OCI-LY3 (cell line): Measurements from ENCODE around the gene NCDN.

Source experiments
- H2AFZ ChIP-seq: fragments of 200-600, 300-600 bp; shearing (Covaris generic); 2 replicates; pipeline ENCODE4 v1.6.0; 2014; ENCODE audit warnings: antibody characterized with exemption, low read depth, low read length
- H3K27ac ChIP-seq: fragments of 200-600, 300-600 bp; sonication (generic); 2 replicates; pipeline ENCODE4 v1.5.1; 2014; ENCODE audit warnings: mild to moderate bottlenecking, low read length, moderate library complexity, mixed read lengths
- H3K27me3 ChIP-seq: fragments of 200-600, 300-600 bp; sonication (generic); 2 replicates; pipeline ENCODE4 v1.6.1; 2014; ENCODE audit warnings: low read depth, low read length, mixed read lengths
- H3K36me3 ChIP-seq: fragments of 200-600, 300-600 bp; sonication (generic); replicated peaks from 2 replicates; pipeline ENCODE3; 2014; ENCODE audit warnings: low read depth, low read length, mixed read lengths
- H3K4me1 ChIP-seq: fragments of 300-600, 200-600 bp; sonication (generic); 2 replicates; pipeline ENCODE4 v1.6.1; 2014; ENCODE audit warnings: low read length, mixed read lengths
- H3K4me2 ChIP-seq: fragments of 200-600, 300-600 bp; sonication (generic); 2 replicates; pipeline ENCODE4 v1.6.1; 2014; ENCODE audit warnings: low read length, mixed read lengths
- H3K4me3 ChIP-seq: fragments of 300-600, 200-600 bp; sonication (generic); 2 replicates; pipeline ENCODE4 v1.5.1; 2014; ENCODE audit warnings: antibody characterized with exemption, mild to moderate bottlenecking, low read length, moderate library complexity
- H3K79me2 ChIP-seq: fragments of 300-600, 200-600 bp; shearing (Covaris generic); 2 replicates; pipeline ENCODE4 v1.6.1; 2014; ENCODE audit warnings: mild to moderate bottlenecking, low read length, mixed read lengths
- H3K9ac ChIP-seq: fragments of 300-600, 200-600 bp; shearing (Covaris generic); 2 replicates; pipeline ENCODE4 v1.6.0; 2014; ENCODE audit warnings: mild to moderate bottlenecking, low read length, moderate library complexity
- H3K9me3 ChIP-seq: fragments of 200-600, 300-600 bp; shearing (Covaris generic); 2 replicates; pipeline ENCODE4 v1.6.1; 2014; ENCODE audit warnings: low read length, mixed read lengths; ENCODE audit not compliant: insufficient read depth
- H4K20me1 ChIP-seq: fragments of 200-600, 300-600 bp; sonication (generic); 2 replicates; pipeline ENCODE4 v1.6.1; 2016; ENCODE audit warnings: low read length, mixed read lengths; ENCODE audit not compliant: insufficient read depth
- EZH2phosphoT487 ChIP-seq: fragments of 200-600 bp; shearing (Covaris generic); IDR thresholded peaks from 2 replicates; pipeline ENCODE4 v1.6.1; 2018; ENCODE audit warnings: antibody characterized with exemption, mixed run types, low read depth
- TF ChIP-seq, protein P1 (sequence below): fragments of 200-600, 300-600 bp; sonication (generic); IDR thresholded peaks from 2 replicates; pipeline ENCODE4 v1.5.1; 2014; ENCODE audit warnings: antibody characterized with exemption, low read length, low read depth

NCDN gene

DNA sequence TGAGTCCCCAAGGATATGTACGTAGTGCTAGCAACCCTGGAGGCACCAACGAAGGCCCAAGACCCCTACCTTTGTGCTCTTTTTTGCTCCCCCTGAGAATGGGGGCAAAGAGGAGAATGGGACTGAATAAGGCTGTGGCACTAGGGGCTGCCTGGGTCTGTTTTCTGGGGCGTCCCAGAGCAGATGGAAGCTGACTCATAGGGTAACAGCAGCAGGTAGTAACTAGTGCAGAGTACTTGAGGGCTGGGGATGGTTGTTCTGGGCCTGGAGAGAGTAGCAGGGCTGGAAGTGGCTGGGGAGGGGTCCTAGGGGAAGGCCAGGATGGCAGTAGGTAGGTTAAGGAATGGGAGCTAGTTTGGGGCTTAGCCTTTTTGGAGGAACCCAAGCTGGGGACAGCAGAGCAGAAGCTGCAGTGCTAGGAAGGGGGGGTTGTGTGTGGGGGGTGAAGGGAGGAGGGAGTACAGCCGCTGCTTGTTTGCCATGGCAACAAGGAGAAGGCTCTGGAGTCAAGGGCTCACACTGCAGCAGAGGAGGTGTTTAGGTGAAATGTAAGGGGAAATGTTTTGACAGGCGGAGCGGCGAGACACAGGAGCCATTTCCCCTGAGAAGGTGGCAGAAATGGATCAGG lies 1.8 kb downstream of the NCDN start:
- Histone ChIP-seq H3K4me1 (peaks cover 16% of the 10 kb centered on the region), H3K9me3 (no peaks in the 10 kb centered on the region), H3K27me3 (no peaks in the 10 kb centered on the region), H4K20me1 (no peaks in the 10 kb centered on the region), H3K79me2 (peaks cover 30% of the 10 kb centered on the region), H3K9ac (no peak overlapping the region), H3K4me3 (no peak overlapping the region), H2AFZ (no peak overlapping the region), H3K4me2 (no peak overlapping the region), H3K36me3 (no peaks in the 10 kb centered on the region), H3K27ac (no peak overlapping the region)
- TF ChIP-seq, protein P1, sequence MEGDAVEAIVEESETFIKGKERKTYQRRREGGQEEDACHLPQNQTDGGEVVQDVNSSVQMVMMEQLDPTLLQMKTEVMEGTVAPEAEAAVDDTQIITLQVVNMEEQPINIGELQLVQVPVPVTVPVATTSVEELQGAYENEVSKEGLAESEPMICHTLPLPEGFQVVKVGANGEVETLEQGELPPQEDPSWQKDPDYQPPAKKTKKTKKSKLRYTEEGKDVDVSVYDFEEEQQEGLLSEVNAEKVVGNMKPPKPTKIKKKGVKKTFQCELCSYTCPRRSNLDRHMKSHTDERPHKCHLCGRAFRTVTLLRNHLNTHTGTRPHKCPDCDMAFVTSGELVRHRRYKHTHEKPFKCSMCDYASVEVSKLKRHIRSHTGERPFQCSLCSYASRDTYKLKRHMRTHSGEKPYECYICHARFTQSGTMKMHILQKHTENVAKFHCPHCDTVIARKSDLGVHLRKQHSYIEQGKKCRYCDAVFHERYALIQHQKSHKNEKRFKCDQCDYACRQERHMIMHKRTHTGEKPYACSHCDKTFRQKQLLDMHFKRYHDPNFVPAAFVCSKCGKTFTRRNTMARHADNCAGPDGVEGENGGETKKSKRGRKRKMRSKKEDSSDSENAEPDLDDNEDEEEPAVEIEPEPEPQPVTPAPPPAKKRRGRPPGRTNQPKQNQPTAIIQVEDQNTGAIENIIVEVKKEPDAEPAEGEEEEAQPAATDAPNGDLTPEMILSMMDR = no peak
- TF ChIP-seq EZH2phosphoT487 = no peak

DNA sequence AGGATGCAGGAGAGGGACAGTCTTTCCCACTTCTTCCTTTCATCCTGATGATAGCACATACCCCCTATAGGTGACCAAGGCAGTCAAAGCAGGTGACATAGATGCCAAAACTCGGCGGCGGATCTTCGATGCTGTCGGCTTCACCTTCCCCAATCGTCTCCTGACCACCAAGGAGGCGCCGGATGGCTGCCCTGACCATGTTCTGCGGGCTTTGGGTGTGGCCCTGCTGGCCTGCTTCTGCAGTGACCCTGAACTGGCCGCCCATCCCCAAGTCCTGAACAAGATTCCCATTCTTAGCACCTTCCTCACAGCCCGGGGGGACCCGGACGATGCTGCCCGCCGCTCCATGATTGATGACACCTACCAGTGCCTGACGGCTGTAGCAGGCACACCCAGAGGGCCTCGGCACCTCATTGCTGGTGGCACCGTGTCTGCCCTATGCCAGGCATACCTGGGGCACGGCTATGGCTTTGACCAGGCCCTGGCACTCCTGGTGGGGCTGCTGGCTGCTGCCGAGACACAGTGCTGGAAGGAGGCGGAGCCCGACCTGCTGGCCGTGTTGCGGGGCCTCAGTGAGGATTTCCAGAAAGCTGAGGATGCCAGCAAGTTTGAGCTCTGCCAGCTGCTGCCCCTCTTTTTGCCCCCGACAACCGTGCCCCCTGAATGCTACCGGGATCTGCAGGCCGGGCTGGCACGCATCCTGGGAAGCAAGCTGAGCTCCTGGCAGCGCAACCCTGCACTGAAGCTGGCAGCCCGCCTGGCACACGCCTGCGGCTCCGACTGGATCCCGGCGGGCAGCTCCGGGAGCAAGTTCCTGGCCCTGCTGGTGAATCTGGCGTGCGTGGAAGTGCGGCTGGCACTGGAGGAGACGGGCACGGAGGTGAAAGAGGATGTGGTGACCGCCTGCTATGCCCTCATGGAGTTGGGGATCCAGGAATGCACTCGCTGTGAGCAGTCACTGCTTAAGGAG lies 2.9 kb downstream of the NCDN start:
- Histone ChIP-seq H3K36me3 (no peaks in the 10 kb centered on the region), H3K4me3 (no peak overlapping the region), H3K27me3 (no peaks in the 10 kb centered on the region), H4K20me1 (no peaks in the 10 kb centered on the region), H3K79me2 (peaks cover 25% of the 10 kb centered on the region), H3K4me1 (peaks cover 15% of the 10 kb centered on the region), H3K27ac (no peak overlapping the region), H2AFZ (no peak overlapping the region), H3K9me3 (no peaks in the 10 kb centered on the region), H3K4me2 (no peak overlapping the region), H3K9ac (no peak overlapping the region)
- TF ChIP-seq, protein P1 = no peak
- no peak for TF ChIP-seq EZH2phosphoT487

DNA sequence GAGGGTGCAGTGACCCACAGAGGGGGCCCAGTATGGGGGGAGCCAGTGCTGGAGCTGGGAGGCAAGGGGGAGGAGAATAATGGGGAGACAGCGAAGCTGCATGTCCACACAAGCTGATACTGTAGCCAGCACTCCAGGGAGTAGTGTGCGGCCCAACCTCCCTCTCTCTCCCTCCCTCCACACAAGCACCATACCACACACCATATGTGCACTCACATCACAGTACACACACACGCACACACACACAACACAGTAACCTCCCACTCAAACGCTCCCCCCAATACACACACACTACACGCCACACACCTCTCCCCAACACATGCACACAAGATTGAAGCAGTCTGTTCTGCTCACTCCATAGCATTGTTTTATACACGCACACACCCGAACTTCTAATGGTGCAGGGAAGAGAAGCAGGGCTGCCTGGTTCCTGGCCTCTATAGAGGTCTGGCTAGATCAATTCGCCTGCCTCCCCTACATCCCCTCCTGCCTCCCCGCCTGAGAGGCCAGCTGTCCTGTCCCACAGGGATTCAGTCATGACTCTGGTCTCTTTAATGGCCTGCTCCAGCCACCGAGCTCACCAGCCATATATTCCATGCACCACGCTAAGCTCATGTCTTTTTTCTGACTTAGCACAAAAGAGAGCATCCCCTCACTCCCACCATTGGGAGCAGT lies 3.8 kb downstream of the NCDN start:
- Histone ChIP-seq H3K27ac (no peak overlapping the region), H3K4me2 (no peak overlapping the region)
- no peak for TF ChIP-seq EZH2phosphoT487
- TF ChIP-seq, protein P1 = no peak

More for the DNA sequence above, 3.8 kb downstream of the NCDN start:
- Histone ChIP-seq H3K36me3 (no peaks in the 10 kb centered on the region), H4K20me1 (no peaks in the 10 kb centered on the region), H2AFZ (no peak overlapping the region), H3K27me3 (no peaks in the 10 kb centered on the region), H3K4me1 (peaks cover 6% of the 10 kb centered on the region), H3K79me2 (peaks cover 16% of the 10 kb centered on the region), H3K9me3 (no peaks in the 10 kb centered on the region), H3K9ac (no peak overlapping the region), H3K4me3 (no peak overlapping the region)
